IMR-90 (cell line): Measurements from ENCODE around the gene ATP6AP1.

Source experiments
- MAZ ChIP-seq: IDR thresholded peaks from 2 replicates; pipeline ENCODE4 v1.6.1; 2012; ENCODE audit warnings: low read depth, mild to moderate bottlenecking, low read length, improper control_type of control experiment, moderate library complexity, borderline replicate concordance
- POLR2A ChIP-seq: IDR thresholded peaks from 2 replicates; pipeline ENCODE4 v1.6.1; 2012; ENCODE audit warnings: mild to moderate bottlenecking, low read depth, low read length
- RFX5 ChIP-seq: IDR thresholded peaks from 2 replicates; pipeline ENCODE4 v1.8.0; 2012; ENCODE audit warnings: low read depth, mild to moderate bottlenecking, low read length, moderate library complexity
- TF ChIP-seq, protein P1 (sequence below): conservative IDR thresholded peaks from 2 replicates; pipeline ENCODE4 v1.5.1; 2012; ENCODE audit warnings: mild to moderate bottlenecking, low read depth, low read length, improper control_type of control experiment

DNA sequence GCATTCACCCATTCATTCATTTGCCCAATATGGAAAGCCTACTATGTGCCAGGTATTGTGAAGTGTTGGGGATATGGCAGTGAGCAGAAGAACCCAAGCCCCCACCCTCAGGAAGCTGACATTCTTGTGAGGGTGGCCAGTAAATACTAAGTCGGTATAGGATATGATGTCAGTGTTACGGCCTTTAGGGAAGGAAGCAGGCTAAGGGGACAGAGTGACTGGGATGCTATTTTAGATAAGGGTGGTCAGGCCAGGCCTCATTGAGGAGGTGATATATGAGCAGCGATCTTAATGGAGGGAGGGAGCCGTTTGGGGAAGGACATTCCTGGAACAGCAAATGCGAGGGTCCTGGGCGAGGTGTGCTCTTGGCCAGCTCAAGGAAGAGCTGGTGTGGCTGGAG is 2.0 kb downstream of the ATP6AP1 start:
- no peak for TF ChIP-seq RFX5
- no peak for TF ChIP-seq POLR2A
- TF ChIP-seq, protein P1, sequence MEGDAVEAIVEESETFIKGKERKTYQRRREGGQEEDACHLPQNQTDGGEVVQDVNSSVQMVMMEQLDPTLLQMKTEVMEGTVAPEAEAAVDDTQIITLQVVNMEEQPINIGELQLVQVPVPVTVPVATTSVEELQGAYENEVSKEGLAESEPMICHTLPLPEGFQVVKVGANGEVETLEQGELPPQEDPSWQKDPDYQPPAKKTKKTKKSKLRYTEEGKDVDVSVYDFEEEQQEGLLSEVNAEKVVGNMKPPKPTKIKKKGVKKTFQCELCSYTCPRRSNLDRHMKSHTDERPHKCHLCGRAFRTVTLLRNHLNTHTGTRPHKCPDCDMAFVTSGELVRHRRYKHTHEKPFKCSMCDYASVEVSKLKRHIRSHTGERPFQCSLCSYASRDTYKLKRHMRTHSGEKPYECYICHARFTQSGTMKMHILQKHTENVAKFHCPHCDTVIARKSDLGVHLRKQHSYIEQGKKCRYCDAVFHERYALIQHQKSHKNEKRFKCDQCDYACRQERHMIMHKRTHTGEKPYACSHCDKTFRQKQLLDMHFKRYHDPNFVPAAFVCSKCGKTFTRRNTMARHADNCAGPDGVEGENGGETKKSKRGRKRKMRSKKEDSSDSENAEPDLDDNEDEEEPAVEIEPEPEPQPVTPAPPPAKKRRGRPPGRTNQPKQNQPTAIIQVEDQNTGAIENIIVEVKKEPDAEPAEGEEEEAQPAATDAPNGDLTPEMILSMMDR = no peak
- no peak for TF ChIP-seq MAZ
